ENCODE results near the gene PURA. TPM values are rescaled to one million over a fixed set of nuclear protein-coding genes. Genes with fewer than 3 reads are reported as not detected.

PURA gene
- total and polyA plus RNA-seq, 2 donors (not counting 3 experiments of a cell fraction or from before 2014, with no cell fraction given): 1.3 to 8.2 TPM

DNA sequence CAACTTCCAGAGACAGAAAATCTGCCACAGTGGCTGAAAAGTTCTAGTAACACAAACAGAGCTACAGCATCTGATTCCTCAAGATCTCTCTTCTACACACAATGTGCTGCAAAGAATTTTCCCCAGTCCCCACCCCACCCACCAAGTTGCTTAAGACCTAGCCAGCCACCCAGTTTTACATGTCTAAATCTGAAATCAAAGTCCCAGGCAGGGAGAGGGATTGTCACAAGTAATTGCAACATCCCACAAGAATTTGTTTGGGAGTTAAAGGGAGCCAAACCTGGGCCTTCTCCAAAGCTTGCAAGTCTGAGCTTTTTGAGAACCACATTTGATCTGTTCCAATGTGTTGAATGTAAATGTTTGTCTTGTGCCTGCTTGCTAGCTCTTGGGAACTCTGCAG lies 27.3 kb downstream of the PURA start:
- CTCF ChIA-PET: interaction anchor here (0.9 to 6.6 kb wide), 3 partner anchors 16 to 66 kb away, joined by 3 to 379 read pairs (median 3); no protein-coding TSS in a partner anchor
- Histone ChIP-seq H4K20me1 (replicated peaks; ENCODE audit: control insufficient read depth, extremely low read depth, insufficient read depth, low read length) (no peaks in the 10 kb centered on the region), H3K79me2 (ENCODE audit: control insufficient read depth, insufficient read depth, low read length) (no peaks in the 10 kb centered on the region)

More for the DNA sequence above, 27.3 kb downstream of the PURA start:
- no peaks in the 10 kb centered on the region for H3K36me3 ChIP-seq (ENCODE audit: control insufficient read depth in 2 of 2, extremely low read depth in 1 of 2, insufficient read depth in 2 of 2, low read length in 2 of 2)
- H3K9ac ChIP-seq (replicated peaks; ENCODE audit: extremely low read depth, insufficient read depth, low read length): no peak overlapping the region
- TF ChIP-seq FOS (IDR thresholded peaks at IDR 0.05; ENCODE audit: borderline replicate concordance, insufficient read depth, low read length): no peak
- TF ChIP-seq GATA2 (IDR thresholded peaks at IDR 0.05; ENCODE audit: insufficient read depth, insufficient read length, low read depth, low read length): no peak
- no peak for TF ChIP-seq POLR2A (IDR thresholded peaks at IDR 0.05; ENCODE audit: low read depth, low read length)
- no peak for TF ChIP-seq EZH2 (IDR thresholded peaks at IDR 0.05; ENCODE audit: borderline replicate concordance, low read depth, low read length, severe bottlenecking)
- TF ChIP-seq POLR2AphosphoS5 (IDR thresholded peaks at IDR 0.05; ENCODE audit: insufficient read depth, low read depth, low read length): no peak
- TF ChIP-seq CTCF (IDR thresholded peaks at IDR 0.05; ENCODE audit: extremely low read depth in 1 of 2, insufficient read depth in 1 of 2, low read depth in 1 of 2, low read length in 2 of 2): no peak
- TF ChIP-seq JUN (IDR thresholded peaks at IDR 0.05; ENCODE audit: borderline replicate concordance, insufficient read depth, insufficient read length, low read depth): no peak
- TF ChIP-seq, protein P1, sequence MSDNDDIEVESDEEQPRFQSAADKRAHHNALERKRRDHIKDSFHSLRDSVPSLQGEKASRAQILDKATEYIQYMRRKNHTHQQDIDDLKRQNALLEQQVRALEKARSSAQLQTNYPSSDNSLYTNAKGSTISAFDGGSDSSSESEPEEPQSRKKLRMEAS (IDR thresholded peaks at IDR 0.05; ENCODE audit: insufficient read depth, insufficient read length): no peak
- no peak for TF ChIP-seq MYC (IDR thresholded peaks at IDR 0.05; ENCODE audit: low read depth, low read length)
- H3K4me1 ChIP-seq (ENCODE audit: control insufficient read depth, extremely low read depth, insufficient read depth, low read length): no peaks in the 10 kb centered on the region
- no peak for FAIRE-seq
- no peak overlapping the region for H3K27ac ChIP-seq (ENCODE audit: insufficient read depth, low read depth, low read length)
- no peaks in the 10 kb centered on the region for H3K9me1 ChIP-seq (replicated peaks; ENCODE audit: control insufficient read depth, extremely low read depth, insufficient read depth, low read length)
- H2AFZ ChIP-seq (ENCODE audit: low read depth, low read length): no peak overlapping the region
- POLR2A ChIA-PET: no interaction called here
- H3K4me2 ChIP-seq (ENCODE audit: insufficient read depth, low read length): no peak overlapping the region
- H3K9me3 ChIP-seq (replicated peaks; ENCODE audit: control insufficient read depth, insufficient read depth, low read length): no peaks in the 10 kb centered on the region
- H3K27me3 ChIP-seq (ENCODE audit: control insufficient read depth in 2 of 2, insufficient read depth in 2 of 2, low read length in 2 of 2): peaks cover 0 to 1% of the 10 kb centered on the region in 2 experiments
- no TSS peak for BruUV-seq (replicated peaks)
- intact Hi-C loops (cut with micrococcal nuclease) (no loop called here), dilution Hi-C loops (cut with MboI; ENCODE audit: extremely low pct_ligation_motif_present, low sequenced_read_pairs) (no loop called here)
- no peak overlapping the region for H3K4me3 ChIP-seq (replicated peaks in 1 of 3; ENCODE audit: insufficient read depth in 1 of 3, low read depth in 1 of 3, low read length in 3 of 3)
- DNase-seq (ENCODE audit: low read depth, low spot score): no peak
